ENCODE data around the gene CAPN3. TPM values are rescaled to one million over a fixed set of nuclear protein-coding genes. Genes with fewer than 3 reads are reported as not detected.

Gene CAPN3
- total and polyA plus RNA-seq, 5 donors from 2014 or later, result 0.21 to 15.6 TPM; not detected in 3

DNA sequence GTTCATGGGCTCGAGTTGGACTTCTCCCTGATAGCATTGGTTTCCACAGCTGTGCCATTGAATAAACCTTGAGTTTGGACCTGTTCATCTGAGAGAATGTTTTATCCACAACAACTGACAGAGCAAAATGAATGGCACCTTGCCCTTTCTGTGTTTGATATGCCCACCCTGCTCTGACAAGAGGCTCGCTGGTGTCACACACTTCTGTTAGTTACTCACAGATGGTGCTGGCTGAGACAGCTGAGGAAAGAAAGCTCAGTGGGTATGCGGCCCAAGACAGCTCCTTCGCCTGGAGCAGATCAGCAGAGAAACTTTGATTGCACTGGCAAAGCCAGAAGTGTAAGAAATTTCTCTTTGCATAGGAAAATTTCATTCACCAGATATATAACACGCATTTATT is 2.5 kb upstream of the CAPN3 start:
- Mint-ChIP-seq H3K9me3 (no peaks in the 10 kb centered on the region), H3K4me3 (no peak overlapping the region), H3K36me3 (peaks cover 27% of the 10 kb centered on the region), H3K27ac (no peak overlapping the region), H3K4me1 (no peaks in the 10 kb centered on the region), H3K27me3 (no peaks in the 10 kb centered on the region)
- ATAC-seq (ENCODE audit: low read depth in 2 of 2) (no peak), DNase-seq (no peak)
- no peaks in the 10 kb centered on the region for H3K4me1 ChIP-seq (ENCODE audit: control insufficient read depth, insufficient read depth, low read length, poor library complexity, severe bottlenecking)
- no peak overlapping the region for H3K27ac ChIP-seq (ENCODE audit: insufficient read depth, low read length, poor library complexity, severe bottlenecking)
- peaks cover 27% of the 10 kb centered on the region for H3K36me3 ChIP-seq (ENCODE audit: control insufficient read depth, insufficient read depth, low read length)
- H3K9me3 ChIP-seq (ENCODE audit: control insufficient read depth in 2 of 2, low read length in 2 of 2), result no peaks in the 10 kb centered on the region
- no peaks in the 10 kb centered on the region for H3K27me3 ChIP-seq (ENCODE audit: control insufficient read depth, insufficient read depth, low read length)
- H3K4me3 ChIP-seq (ENCODE audit: low read depth, low read length), result no peak overlapping the region

DNA sequence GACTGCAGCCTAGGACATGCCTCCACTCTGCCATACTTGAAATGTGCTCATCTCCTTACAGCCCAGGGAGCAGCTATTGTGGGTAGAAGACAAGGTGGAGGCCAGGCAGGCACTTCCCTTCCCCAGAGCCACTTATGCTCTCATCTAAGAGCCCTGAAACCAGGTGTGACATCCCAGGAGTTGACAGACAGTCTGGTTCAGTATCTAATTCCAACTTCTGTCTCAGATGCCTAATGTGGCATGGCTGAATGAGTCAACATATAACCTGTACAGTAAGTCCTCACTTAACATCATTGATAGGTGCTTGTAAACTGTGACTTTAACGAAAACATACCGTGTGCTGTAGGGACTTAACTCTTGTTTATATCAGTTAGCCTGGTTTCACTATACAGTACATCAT is 1.2 kb upstream of the CAPN3 start:
- no peaks in the 10 kb centered on the region for H3K9me3 ChIP-seq (ENCODE audit: control insufficient read depth in 2 of 2, low read length in 2 of 2)
- peaks cover 17% of the 10 kb centered on the region for H3K36me3 ChIP-seq (ENCODE audit: control insufficient read depth, insufficient read depth, low read length)
- no peak for DNase-seq
- H3K27ac Mint-ChIP-seq, result no peak overlapping the region
- H3K4me3 Mint-ChIP-seq, result no peak overlapping the region
- no peak for ATAC-seq (ENCODE audit: low read depth in 2 of 2)
- H3K36me3 Mint-ChIP-seq, result peaks cover 22% of the 10 kb centered on the region
- H3K27me3 Mint-ChIP-seq, result peaks cover 3% of the 10 kb centered on the region
- no peak overlapping the region for H3K4me3 ChIP-seq (ENCODE audit: low read depth, low read length)
- H3K9me3 Mint-ChIP-seq, result no peaks in the 10 kb centered on the region
- no peak overlapping the region for H3K27ac ChIP-seq (ENCODE audit: insufficient read depth, low read length, poor library complexity, severe bottlenecking)
- no peaks in the 10 kb centered on the region for H3K27me3 ChIP-seq (ENCODE audit: control insufficient read depth, insufficient read depth, low read length)
- H3K4me1 ChIP-seq (ENCODE audit: control insufficient read depth, insufficient read depth, low read length, poor library complexity, severe bottlenecking), result no peaks in the 10 kb centered on the region
- no peaks in the 10 kb centered on the region for H3K4me1 Mint-ChIP-seq

DNA sequence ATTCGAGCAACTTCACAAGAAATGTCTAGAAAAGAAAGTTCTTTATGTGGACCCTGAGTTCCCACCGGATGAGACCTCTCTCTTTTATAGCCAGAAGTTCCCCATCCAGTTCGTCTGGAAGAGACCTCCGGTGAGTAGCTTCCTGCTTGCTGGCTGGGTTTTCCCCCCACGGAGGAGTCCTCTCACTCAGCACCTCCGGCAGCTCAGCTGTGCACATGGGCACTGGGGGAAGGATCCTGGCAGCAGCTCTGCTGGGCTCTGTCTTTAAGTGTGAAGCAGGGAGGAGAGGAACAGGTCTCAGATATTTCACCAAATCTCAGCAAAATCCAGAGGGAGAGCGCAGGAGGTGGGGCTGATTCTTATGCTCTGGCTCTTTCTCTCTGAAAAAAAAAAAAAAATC is 684 bp downstream of the CAPN3 start:
- Mint-ChIP-seq H3K27ac (no peak overlapping the region), H3K4me3 (no peak overlapping the region), H3K9me3 (no peaks in the 10 kb centered on the region), H3K4me1 (no peaks in the 10 kb centered on the region), H3K27me3 (peaks cover 4% of the 10 kb centered on the region), H3K36me3 (peaks cover 14% of the 10 kb centered on the region)
- DNase-seq, result no peak
- H3K4me1 ChIP-seq (ENCODE audit: control insufficient read depth, insufficient read depth, low read length, poor library complexity, severe bottlenecking), result no peaks in the 10 kb centered on the region
- H3K27me3 ChIP-seq (ENCODE audit: control insufficient read depth, insufficient read depth, low read length), result no peaks in the 10 kb centered on the region
- peaks cover 2% of the 10 kb centered on the region for H3K36me3 ChIP-seq (ENCODE audit: control insufficient read depth, insufficient read depth, low read length)
- H3K4me3 ChIP-seq (ENCODE audit: low read depth, low read length), result no peak overlapping the region
- no peak for ATAC-seq (ENCODE audit: low read depth in 2 of 2)
- H3K9me3 ChIP-seq (ENCODE audit: control insufficient read depth in 2 of 2, low read length in 2 of 2), result no peaks in the 10 kb centered on the region
- H3K27ac ChIP-seq (ENCODE audit: insufficient read depth, low read length, poor library complexity, severe bottlenecking), result no peak overlapping the region

DNA sequence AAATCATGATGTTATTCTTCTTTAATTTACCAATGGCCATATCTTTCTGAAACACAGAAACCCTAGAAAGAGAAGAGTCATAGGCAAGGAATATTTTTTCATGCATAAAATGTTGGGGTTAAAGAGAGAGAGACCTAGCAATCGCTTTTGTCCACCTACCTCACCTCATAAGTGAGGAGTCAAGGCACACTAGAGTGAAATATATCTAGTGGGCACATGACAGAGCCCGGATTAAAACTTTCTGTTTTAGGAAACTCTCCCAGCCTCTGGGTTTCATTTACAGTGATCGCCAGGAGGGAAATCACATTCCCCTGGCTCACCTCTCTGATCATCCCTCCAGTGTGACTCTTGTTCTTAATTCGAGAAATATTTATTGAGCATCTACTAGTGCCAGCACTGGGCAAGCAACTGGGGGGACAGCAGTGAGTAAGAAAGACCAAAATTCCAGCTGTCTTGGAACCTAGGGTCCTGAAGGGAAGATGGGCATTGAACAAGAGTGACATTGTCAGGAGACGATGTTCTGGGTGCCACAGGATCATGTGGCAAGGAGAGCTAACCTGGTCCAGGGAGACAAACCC is 1.3 kb downstream of the CAPN3 start:
- Histone ChIP-seq H3K9me3 (ENCODE audit: control insufficient read depth in 2 of 2, low read length in 2 of 2) (no peaks in the 10 kb centered on the region), H3K4me3 (ENCODE audit: low read depth, low read length) (no peak overlapping the region), H3K4me1 (ENCODE audit: control insufficient read depth, insufficient read depth, low read length, poor library complexity, severe bottlenecking) (no peaks in the 10 kb centered on the region), H3K27ac (ENCODE audit: insufficient read depth, low read length, poor library complexity, severe bottlenecking) (no peak overlapping the region), H3K36me3 (ENCODE audit: control insufficient read depth, insufficient read depth, low read length) (peaks cover 2% of the 10 kb centered on the region), H3K27me3 (ENCODE audit: control insufficient read depth, insufficient read depth, low read length) (no peaks in the 10 kb centered on the region)
- H3K9me3 Mint-ChIP-seq, result no peaks in the 10 kb centered on the region
- H3K4me3 Mint-ChIP-seq, result no peak overlapping the region
- DNase-seq (no peak), ATAC-seq (ENCODE audit: low read depth in 2 of 2) (no peak)
- H3K27me3 Mint-ChIP-seq, result peaks cover 4% of the 10 kb centered on the region
- H3K36me3 Mint-ChIP-seq, result peaks cover 19% of the 10 kb centered on the region
- H3K4me1 Mint-ChIP-seq, result no peaks in the 10 kb centered on the region
- H3K27ac Mint-ChIP-seq, result no peak overlapping the region

DNA sequence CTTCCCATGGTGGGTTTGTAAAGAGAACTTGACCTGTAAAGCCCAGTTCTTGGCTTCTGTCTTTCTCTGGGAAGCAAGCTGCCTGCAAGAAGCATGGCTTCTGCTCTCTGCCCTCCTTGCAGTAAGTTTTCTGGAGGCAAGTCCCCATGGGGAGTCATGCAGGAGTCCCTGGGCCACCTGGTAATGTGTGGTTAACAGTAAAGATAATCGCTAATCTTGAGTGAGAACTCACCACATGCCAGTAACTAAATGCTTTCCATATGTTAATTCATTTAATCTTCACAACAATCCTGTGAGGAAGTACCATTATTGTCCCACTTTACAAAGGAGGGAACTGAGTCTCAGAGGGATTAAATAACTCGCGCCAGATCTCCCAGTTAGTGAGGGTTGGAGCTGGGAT is 4.2 kb downstream of the CAPN3 start:
- Histone ChIP-seq H3K27me3 (ENCODE audit: control insufficient read depth, insufficient read depth, low read length) (no peaks in the 10 kb centered on the region), H3K9me3 (ENCODE audit: control insufficient read depth in 2 of 2, low read length in 2 of 2) (no peaks in the 10 kb centered on the region), H3K27ac (ENCODE audit: insufficient read depth, low read length, poor library complexity, severe bottlenecking) (no peak overlapping the region), H3K36me3 (ENCODE audit: control insufficient read depth, insufficient read depth, low read length) (no peaks in the 10 kb centered on the region), H3K4me3 (ENCODE audit: low read depth, low read length) (no peak overlapping the region), H3K4me1 (ENCODE audit: control insufficient read depth, insufficient read depth, low read length, poor library complexity, severe bottlenecking) (no peaks in the 10 kb centered on the region)
- no peak overlapping the region for H3K4me3 Mint-ChIP-seq
- H3K27me3 Mint-ChIP-seq, result peaks cover 4% of the 10 kb centered on the region
- no peaks in the 10 kb centered on the region for H3K9me3 Mint-ChIP-seq
- no peak for ATAC-seq (ENCODE audit: low read depth in 2 of 2)
- peaks cover 25% of the 10 kb centered on the region for H3K36me3 Mint-ChIP-seq
- H3K4me1 Mint-ChIP-seq, result no peaks in the 10 kb centered on the region
- H3K27ac Mint-ChIP-seq, result no peak overlapping the region
- DNase-seq, result no peak

DNA sequence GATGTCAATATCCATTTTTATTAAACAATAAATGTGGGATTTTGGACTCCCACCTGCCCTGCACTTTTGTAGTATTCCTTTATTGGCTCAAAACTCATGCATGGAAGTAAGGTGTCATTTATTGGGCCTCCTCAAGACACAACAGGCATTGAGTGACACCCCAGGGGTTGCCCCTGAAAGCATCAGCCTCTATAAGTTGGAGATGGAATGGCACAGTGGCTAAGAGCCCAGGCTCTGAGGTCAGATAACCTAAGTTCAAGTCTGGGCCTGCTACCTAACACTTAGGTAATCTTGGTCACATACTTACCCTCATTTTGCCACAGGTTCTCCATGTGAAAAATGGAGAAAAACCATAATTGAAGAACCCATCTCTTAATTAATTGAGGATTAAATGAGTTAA is 4.6 kb downstream of the CAPN3 start:
- H3K9me3 ChIP-seq (ENCODE audit: control insufficient read depth in 2 of 2, low read length in 2 of 2), result no peaks in the 10 kb centered on the region
- Mint-ChIP-seq H3K4me1 (no peaks in the 10 kb centered on the region), H3K27ac (no peak overlapping the region), H3K9me3 (no peaks in the 10 kb centered on the region), H3K36me3 (peaks cover 27% of the 10 kb centered on the region), H3K4me3 (no peak overlapping the region), H3K27me3 (peaks cover 4% of the 10 kb centered on the region)
- ATAC-seq (ENCODE audit: low read depth in 2 of 2), result no peak
- no peaks in the 10 kb centered on the region for H3K36me3 ChIP-seq (ENCODE audit: control insufficient read depth, insufficient read depth, low read length)
- H3K27me3 ChIP-seq (ENCODE audit: control insufficient read depth, insufficient read depth, low read length), result no peaks in the 10 kb centered on the region
- no peaks in the 10 kb centered on the region for H3K4me1 ChIP-seq (ENCODE audit: control insufficient read depth, insufficient read depth, low read length, poor library complexity, severe bottlenecking)
- H3K27ac ChIP-seq (ENCODE audit: insufficient read depth, low read length, poor library complexity, severe bottlenecking), result no peak overlapping the region
- H3K4me3 ChIP-seq (ENCODE audit: low read depth, low read length), result no peak overlapping the region
- DNase-seq, result no peak

DNA sequence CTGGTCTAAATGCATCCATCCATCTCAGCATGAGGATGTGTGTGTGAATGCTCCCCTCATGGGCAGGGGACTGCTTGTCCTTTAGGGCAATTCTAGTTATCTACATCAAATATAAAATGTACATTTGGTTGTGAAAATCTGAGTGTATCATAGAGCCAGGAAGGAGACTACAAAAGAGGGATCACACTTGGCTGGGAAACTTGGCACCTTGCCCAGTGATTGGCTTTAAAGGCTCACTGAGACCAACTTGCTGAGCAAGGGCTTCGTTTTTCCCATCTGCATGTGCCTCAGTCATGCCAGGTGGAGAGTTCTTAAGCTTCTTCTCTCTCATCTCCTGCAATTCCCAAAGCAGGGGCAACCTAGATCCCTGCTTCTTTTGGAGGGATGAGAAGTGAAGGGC is 5.2 kb downstream of the CAPN3 start:
- Histone ChIP-seq H3K27ac (ENCODE audit: insufficient read depth, low read length, poor library complexity, severe bottlenecking) (no peak overlapping the region), H3K4me1 (ENCODE audit: control insufficient read depth, insufficient read depth, low read length, poor library complexity, severe bottlenecking) (no peaks in the 10 kb centered on the region), H3K9me3 (ENCODE audit: control insufficient read depth in 2 of 2, low read length in 2 of 2) (no peaks in the 10 kb centered on the region), H3K36me3 (ENCODE audit: control insufficient read depth, insufficient read depth, low read length) (no peaks in the 10 kb centered on the region), H3K4me3 (ENCODE audit: low read depth, low read length) (no peak overlapping the region), H3K27me3 (ENCODE audit: control insufficient read depth, insufficient read depth, low read length) (no peaks in the 10 kb centered on the region)
- H3K4me1 Mint-ChIP-seq, result no peaks in the 10 kb centered on the region
- ATAC-seq (ENCODE audit: low read depth in 2 of 2) (no peak), DNase-seq (no peak)
- H3K4me3 Mint-ChIP-seq, result no peak overlapping the region
- H3K27me3 Mint-ChIP-seq, result peaks cover 4% of the 10 kb centered on the region
- peaks cover 26% of the 10 kb centered on the region for H3K36me3 Mint-ChIP-seq
- no peak overlapping the region for H3K27ac Mint-ChIP-seq
- no peaks in the 10 kb centered on the region for H3K9me3 Mint-ChIP-seq

DNA sequence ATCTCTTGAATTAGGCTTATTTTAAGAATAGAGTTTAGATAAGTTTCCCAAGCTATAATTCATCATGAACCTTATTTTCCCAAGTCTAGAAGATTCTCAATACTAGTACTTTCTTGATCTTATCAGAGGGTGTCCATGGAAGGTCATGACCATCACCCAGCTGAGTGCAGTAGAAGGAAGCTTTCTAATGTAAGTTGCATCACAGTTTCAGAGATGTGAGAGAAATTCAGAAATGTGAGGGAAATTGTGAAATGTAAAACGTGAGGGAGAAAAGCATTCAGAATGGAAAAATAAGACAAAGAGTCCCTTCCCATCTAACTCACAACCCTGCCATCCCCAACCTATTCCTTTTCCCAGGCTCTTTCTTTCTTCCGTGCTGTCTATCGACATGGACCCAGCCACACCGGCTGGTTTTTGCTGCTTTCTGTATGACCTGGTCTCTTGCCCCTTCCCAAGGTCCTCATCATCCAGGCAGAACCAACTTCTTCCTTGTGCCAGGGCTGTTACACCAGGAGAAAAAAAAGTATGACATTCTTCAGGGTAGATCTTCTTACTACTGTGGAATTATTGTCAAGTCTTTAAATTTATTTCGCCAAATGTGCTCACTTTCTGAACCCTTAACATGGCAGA is 6.7 kb downstream of the CAPN3 start:
- H3K27ac ChIP-seq (ENCODE audit: insufficient read depth, low read length, poor library complexity, severe bottlenecking), result no peak overlapping the region
- H3K4me3 ChIP-seq (ENCODE audit: low read depth, low read length), result no peak overlapping the region
- DNase-seq (no peak), ATAC-seq (ENCODE audit: low read depth in 2 of 2) (no peak)
- no peaks in the 10 kb centered on the region for H3K27me3 ChIP-seq (ENCODE audit: control insufficient read depth, insufficient read depth, low read length)
- no peaks in the 10 kb centered on the region for H3K9me3 ChIP-seq (ENCODE audit: control insufficient read depth in 2 of 2, low read length in 2 of 2)
- no peak overlapping the region for H3K4me3 Mint-ChIP-seq
- H3K36me3 ChIP-seq (ENCODE audit: control insufficient read depth, insufficient read depth, low read length), result no peaks in the 10 kb centered on the region
- H3K27me3 Mint-ChIP-seq, result peaks cover 4% of the 10 kb centered on the region
- H3K36me3 Mint-ChIP-seq, result peaks cover 26% of the 10 kb centered on the region
- H3K4me1 Mint-ChIP-seq, result peaks cover 0 to 2% (median 0%) of the 10 kb centered on the region in 4 donors
- H3K9me3 Mint-ChIP-seq, result no peaks in the 10 kb centered on the region
- H3K4me1 ChIP-seq (ENCODE audit: control insufficient read depth, insufficient read depth, low read length, poor library complexity, severe bottlenecking), result no peaks in the 10 kb centered on the region
- no peak overlapping the region for H3K27ac Mint-ChIP-seq

Data from CD4-positive, CD25-positive, alpha-beta regulatory T cell (primary cell).